Stimulated activated naive CD8-positive, alpha-beta T cell treated with anti-CD3 and anti-CD28 coated beads, Interleukin-15, Interleukin-2, amounts not matched to agents 100 U/mL and 50 U/mL, for 24 hours (primary cell): ENCODE results near the gene RBM20.

Experiments used
- ATAC-seq: fragments of 150-1000 bp; cut with Tn5 transposase; one replicate; pipeline ENCODE4 v1.10.0; 2021
- DNase-seq: peaks from one replicate; pipeline ENCODE4 v3.0.0; 2021

RBM20 gene

GRCh38 chr10:110872145-110872983, 228.2 kb downstream of the RBM20 start:
- peak; percentile 84 for ATAC-seq
- DNase-seq, result peak; percentile 79

- no peak for DNase-seq
- no peak for ATAC-seq
Observed at GRCh38 chr10:110872984-110873923, 229.1 kb downstream of the RBM20 start.

GRCh38 chr10:110873951-110874350, 229.8 kb downstream of the RBM20 start:
- ATAC-seq (no peak), DNase-seq (no peak)

GRCh38 chr10:110876000-110876399, 231.9 kb downstream of the RBM20 start:
- DNase-seq, result no peak

GRCh38 chr10:110876788-110877187, 232.7 kb downstream of the RBM20 start:
- no peak for ATAC-seq
- no peak for DNase-seq

More at GRCh38 chr10:110876000-110876399, 231.9 kb downstream of the RBM20 start:
- ATAC-seq, result no peak

GRCh38 chr10:110880012-110880411, 235.9 kb downstream of the RBM20 start:
- ATAC-seq (peak; percentile 39), DNase-seq (no peak)

- DNase-seq (no peak), ATAC-seq (no peak)
Observed at GRCh38 chr10:110881247-110881646, 237.1 kb downstream of the RBM20 start.

- DNase-seq (no peak), ATAC-seq (no peak)
Observed at GRCh38 chr10:110881905-110882304, 237.8 kb downstream of the RBM20 start.

- ATAC-seq, result peak; percentile 56
- DNase-seq, result no peak
Observed at GRCh38 chr10:110883924-110884323, 239.8 kb downstream of the RBM20 start.

- no peak for DNase-seq
- ATAC-seq, result no peak
Observed at GRCh38 chr10:110885932-110886674, 242.0 kb downstream of the RBM20 start.

GRCh38 chr10:110887560-110887959, 243.4 kb downstream of the RBM20 start:
- ATAC-seq (peak; percentile 63), DNase-seq (no peak)
